HCT116 (cell line): ENCODE data around the gene KDM1B. TPM values are rescaled to one million over a fixed set of nuclear protein-coding genes. Genes with fewer than 3 reads are reported as not detected.
A peak's percentile ranks its signal among the peaks of the same experiment; 100 is the strongest.

Source experiments
- ATAC-seq: fragments of 200-7000 bp; cut with Tn5 transposase; 2 replicates; pipeline ENCODE4 v1.9.1; 2020; ENCODE audit warnings: mild to moderate bottlenecking, moderate library complexity
- BruUV-seq: library from RNA; stranded (reverse); fragments of 400-500 nt; replicated peaks from 2 replicates; lab custom pipeline; 2021; lab: Mats Ljungman, UMichigan
- CTCF ChIA-PET: fragments of 300-600 bp; sonication (Branson Sonifier 250); formaldehyde crosslinking; loops from one replicate; lab custom pipeline; 2021; ENCODE audit warnings: antibody characterized with exemption; lab: Charles Lee
- POLR2A ChIA-PET: fragments of 300-600, 350-600 bp; sonication (Branson Sonifier 250); formaldehyde crosslinking; loops from one replicate; lab custom pipeline; 2021; ENCODE audit warnings: antibody characterized with exemption; lab: Charles Lee
- RAD21 ChIA-PET, 2 experiments: fragments of 300-600 bp; sonication (Branson Sonifier 250); formaldehyde crosslinking; loops; one replicate each; lab custom pipeline; 2023; ENCODE audit warnings: low total read pairs in 2 of 2; ENCODE audit not compliant: uncharacterized antibody in 2 of 2, unreplicated experiment in 2 of 2, low non-redundant PET in 1 of 2; lab: Charles Lee
- DNase-seq: peaks from one replicate; pipeline ENCODE4 v3.0.0-alpha.2; 2010; ENCODE audit warnings: low read depth, low spot score
- H2AFZ ChIP-seq: fragments of 200-600 bp; shearing (Covaris generic), sonication (generic); 2 replicates; pipeline ENCODE4 v1.6.1; 2017; ENCODE audit warnings: low read depth, mixed run types, mixed read lengths, antibody characterized with exemption, low read length; ENCODE audit not compliant: poor library complexity, severe bottlenecking
- H3K27ac ChIP-seq: 2 replicates; pipeline ENCODE4 v1.5.1; 2012; ENCODE audit warnings: low read depth, low read length
- H3K27me3 ChIP-seq: fragments of 200-600 bp; sonication (generic); 2 replicates; pipeline ENCODE4 v1.6.1; 2016; ENCODE audit warnings: mixed run types, low read length, mixed read lengths; ENCODE audit not compliant: insufficient read depth
- H3K36me3 ChIP-seq, 2 experiments: fragments of 200-500 bp in 1 of 2; fragments of 200-600 bp in 1 of 2; sonication (Bioruptor generic) in 1 of 2; sonication (generic) in 1 of 2; 2 replicates each; pipeline versions ENCODE4 v1.5.1 to v1.6.1; 2014 to 2016; ENCODE audit warnings: low read length in 2 of 2, inconsistent platforms in 1 of 2, mixed read lengths in 1 of 2, mixed run types in 1 of 2; ENCODE audit not compliant: insufficient read depth in 2 of 2, control insufficient read depth in 1 of 2
- H3K4me1 ChIP-seq, 2 experiments: fragments of 200-600 bp in 1 of 2; sonication (generic) in 1 of 2; 2 replicates each; pipeline versions ENCODE4 v1.5.1 to v1.6.1; 2012 to 2017; ENCODE audit warnings: low read length in 2 of 2, inconsistent platforms in 1 of 2, mild to moderate bottlenecking in 1 of 2, mixed read lengths in 1 of 2, mixed run types in 1 of 2, moderate library complexity in 1 of 2; ENCODE audit not compliant: insufficient read depth in 2 of 2, control insufficient read depth in 1 of 2
- H3K4me2 ChIP-seq: fragments of 200-600 bp; sonication (generic); 2 replicates; pipeline ENCODE4 v1.6.1; 2017; ENCODE audit warnings: mixed run types, low read length, mixed read lengths
- H3K4me3 ChIP-seq, 2 experiments: fragments of 200-600 bp in 1 of 2; sonication (generic) in 1 of 2; replicated peaks in 1 of 2; 2 replicates each; pipeline ENCODE4 v1.5.1; 2011 to 2016; ENCODE audit warnings: low read length in 2 of 2, control low read depth in 1 of 2, low read depth in 1 of 2, mild to moderate bottlenecking in 1 of 2, mixed read lengths in 1 of 2, mixed run types in 1 of 2
- H3K79me2 ChIP-seq: fragments of 200-600 bp; sonication (generic); 2 replicates; pipeline ENCODE4 v1.6.1; 2017; ENCODE audit warnings: mild to moderate bottlenecking, mixed run types, low read length, moderate library complexity, mixed read lengths; ENCODE audit not compliant: insufficient read depth
- H3K9ac ChIP-seq: fragments of 200-600 bp; sonication (generic); 2 replicates; pipeline ENCODE4 v1.6.1; 2016; ENCODE audit warnings: low read length, mixed read lengths
- H3K9me2 ChIP-seq: fragments of 200-600 bp; sonication (generic), shearing (Covaris generic); 2 replicates; pipeline ENCODE4 v1.6.1; 2017; ENCODE audit warnings: mixed run types, mild to moderate bottlenecking, moderate library complexity; ENCODE audit not compliant: insufficient read depth
- H3K9me3 ChIP-seq, 2 experiments: fragments of 200-500 bp in 1 of 2; fragments of 200-600 bp in 1 of 2; sonication (Bioruptor generic) in 1 of 2; sonication (generic) in 1 of 2; 2 replicates each; pipeline ENCODE4 v1.6.1; 2014 to 2017; ENCODE audit warnings: low read length in 2 of 2, mixed read lengths in 2 of 2, inconsistent platforms in 1 of 2, low read depth in 1 of 2, mild to moderate bottlenecking in 1 of 2, mixed run types in 1 of 2, moderate library complexity in 1 of 2; ENCODE audit not compliant: control insufficient read depth in 1 of 2, insufficient read depth in 1 of 2
- H4K20me1 ChIP-seq: fragments of 200-600 bp; sonication (generic), shearing (Covaris generic); 2 replicates; pipeline ENCODE4 v1.6.1; 2017; ENCODE audit warnings: mixed run types, mild to moderate bottlenecking, moderate library complexity; ENCODE audit not compliant: insufficient read depth
- ATF3 ChIP-seq: IDR thresholded peaks from 2 replicates; pipeline ENCODE4 v1.6.1; 2012
- CTCF ChIP-seq, 3 experiments: fragments of 200-600 bp in 1 of 3; sonication (generic) in 1 of 3; IDR thresholded peaks in 2 of 3; conservative IDR thresholded peaks in 1 of 3; 2 replicates each; pipeline ENCODE4 v1.5.1; 2012 to 2017; ENCODE audit warnings: low read depth in 2 of 3, low read length in 2 of 3, antibody characterized with exemption in 1 of 3, borderline replicate concordance in 1 of 3, control low read depth in 1 of 3, mild to moderate bottlenecking in 1 of 3, mixed read lengths in 1 of 3, mixed run types in 1 of 3, moderate library complexity in 1 of 3; ENCODE audit not compliant: insufficient read depth in 1 of 3
- ELF1 ChIP-seq: IDR thresholded peaks from 2 replicates; pipeline ENCODE4 v1.6.1; 2012; ENCODE audit warnings: low read depth, borderline replicate concordance
- EZH2phosphoT487 ChIP-seq: fragments of 200-600 bp; IDR thresholded peaks from 2 replicates; pipeline ENCODE4 v1.6.1; 2018; ENCODE audit warnings: antibody characterized with exemption, borderline replicate concordance
- JUND ChIP-seq: IDR thresholded peaks from 2 replicates; pipeline ENCODE4 v1.6.1; 2012
- POLR2AphosphoS5 ChIP-seq: IDR thresholded peaks from 2 replicates; pipeline ENCODE4 v1.6.1; 2011; ENCODE audit warnings: mild to moderate bottlenecking, low read depth, low read length, moderate library complexity
- RAD21 ChIP-seq: IDR thresholded peaks from 2 replicates; pipeline ENCODE4 v1.6.1; 2012; ENCODE audit warnings: low read depth, mild to moderate bottlenecking
- SIN3A ChIP-seq: IDR thresholded peaks from 2 replicates; pipeline ENCODE4 v1.6.1; 2012; ENCODE audit warnings: low read depth
- TCF7L2 ChIP-seq: IDR thresholded peaks from 2 replicates; pipeline ENCODE4 v1.7.0; 2011; ENCODE audit warnings: borderline replicate concordance, inconsistent platforms; ENCODE audit not compliant: insufficient read depth, insufficient read length; ENCODE audit errors: extremely low read depth
- YY1 ChIP-seq: IDR thresholded peaks from 2 replicates; pipeline ENCODE4 v1.6.1; 2011; ENCODE audit warnings: low read length, low read depth, moderate library complexity, mild to moderate bottlenecking; ENCODE audit not compliant: insufficient replicate concordance; ENCODE audit errors: extremely low read depth
- intact Hi-C: fragments of 100-400 bp; cut with micrococcal nuclease; formaldehyde crosslinking; loops from 2 replicates; pipeline ENCODE4 v1.10.0; 2022
- total RNA-seq: library from RNA; stranded (reverse); gene quantifications from one replicate; pipeline ENCODE4 v1.2.1, GENCODE V29; 2021; ENCODE audit not compliant: unreplicated experiment

KDM1B gene
- total RNA-seq, 1 experiment from 2014 or later: 24.5 TPM

- H3K4me2 ChIP-seq: peak overlapping the region; percentile 81
- no peak for DNase-seq
- H3K27me3 ChIP-seq: no peaks in the 10 kb centered on the region
- ChIA-PET POLR2A (no interaction called here), RAD21 (no interaction called here), CTCF (no interaction called here)
- H3K9me2 ChIP-seq: no peaks in the 10 kb centered on the region
- no peaks in the 10 kb centered on the region for H3K9me3 ChIP-seq
- peaks cover 62% of the 10 kb centered on the region for H3K79me2 ChIP-seq
- H3K4me3 ChIP-seq: peak overlapping the region; percentile 79 to 91
- H4K20me1 ChIP-seq: peaks cover 21% of the 10 kb centered on the region; the same call in 1 of the 2 replicates
- H3K9ac ChIP-seq: peak overlapping the region; percentile 99
- TF ChIP-seq YY1: no peak
- TF ChIP-seq POLR2AphosphoS5: 0 out of 2 replicates have a peak, but pooled peaks have one; percentile 10
- no peak for TF ChIP-seq TCF7L2
- no peak overlapping the region for H2AFZ ChIP-seq
- H3K36me3 ChIP-seq: peaks cover 5 to 21% of the 10 kb centered on the region in 2 experiments; a peak in 3 of 4 replicates
- ATAC-seq: no peak
- H3K27ac ChIP-seq: peak overlapping the region; percentile 85
- no TSS peak for BruUV-seq
- peaks cover 21 to 47% of the 10 kb centered on the region in 2 experiments for H3K4me1 ChIP-seq
- intact Hi-C loops: no loop called here
Observed at GRCh38 chr6:18262702-18263417, 107.6 kb downstream of the KDM1B start.

- Histone ChIP-seq H3K4me3 (peak overlapping the region; percentile 79 to 91), H3K36me3 (peaks cover 2 to 21% of the 10 kb centered on the region in 2 experiments; a peak in 2 of 4 replicates), H3K9me2 (no peaks in the 10 kb centered on the region), H4K20me1 (peaks cover 15% of the 10 kb centered on the region; the same call in 1 of the 2 replicates), H3K9ac (peak overlapping the region; percentile 99), H3K9me3 (no peaks in the 10 kb centered on the region), H3K27ac (peak overlapping the region; percentile 85), H3K79me2 (peaks cover 55% of the 10 kb centered on the region), H2AFZ (no peak overlapping the region), H3K4me2 (peak overlapping the region; percentile 81), H3K27me3 (no peaks in the 10 kb centered on the region), H3K4me1 (peaks cover 21 to 47% of the 10 kb centered on the region in 2 experiments)
- no peak for ATAC-seq
- BruUV-seq: TSS peak; percentile 76
- intact Hi-C loops: loop anchor here (1.0 kb wide), 1 partner anchor 241 kb away; no protein-coding TSS in a partner anchor
- ChIA-PET RAD21 (no interaction called here), CTCF (interaction anchor here (0.6 kb wide), 1 partner anchor 276 kb away, joined by 3 read pairs; the partner anchor contains the start of gene KIF13A), POLR2A (interaction anchor here (0.9 to 1.0 kb wide), 2 partner anchors 11 to 664 kb away, joined by 3 read pairs; partner anchors contain the start of gene FAM8A1)
- DNase-seq: no peak
- TF ChIP-seq SIN3A: no peak
- no peak for TF ChIP-seq ATF3
- TF ChIP-seq ELF1: no peak
- no peak for TF ChIP-seq EZH2phosphoT487
- TF ChIP-seq CTCF (IDR thresholded peaks at IDR 0.05 in 2 of 3, conservative IDR thresholded peaks at IDR 0.05 in 1 of 3; ENCODE audit: borderline replicate concordance in 1 of 3, insufficient read depth in 1 of 3, low read depth in 2 of 3, low read length in 2 of 3): no peak
- no peak for TF ChIP-seq JUND
- no peak for TF ChIP-seq RAD21
Observed at GRCh38 chr6:18263418-18264218, 108.4 kb downstream of the KDM1B start.
